ENCODE data around the gene SIGLEC6. TPM values are rescaled to one million over a fixed set of nuclear protein-coding genes. Genes with fewer than 3 reads are reported as not detected.

The SIGLEC6 gene
- 0.98 and 1.6 TPM in 2 replicates for total RNA-seq

DNA sequence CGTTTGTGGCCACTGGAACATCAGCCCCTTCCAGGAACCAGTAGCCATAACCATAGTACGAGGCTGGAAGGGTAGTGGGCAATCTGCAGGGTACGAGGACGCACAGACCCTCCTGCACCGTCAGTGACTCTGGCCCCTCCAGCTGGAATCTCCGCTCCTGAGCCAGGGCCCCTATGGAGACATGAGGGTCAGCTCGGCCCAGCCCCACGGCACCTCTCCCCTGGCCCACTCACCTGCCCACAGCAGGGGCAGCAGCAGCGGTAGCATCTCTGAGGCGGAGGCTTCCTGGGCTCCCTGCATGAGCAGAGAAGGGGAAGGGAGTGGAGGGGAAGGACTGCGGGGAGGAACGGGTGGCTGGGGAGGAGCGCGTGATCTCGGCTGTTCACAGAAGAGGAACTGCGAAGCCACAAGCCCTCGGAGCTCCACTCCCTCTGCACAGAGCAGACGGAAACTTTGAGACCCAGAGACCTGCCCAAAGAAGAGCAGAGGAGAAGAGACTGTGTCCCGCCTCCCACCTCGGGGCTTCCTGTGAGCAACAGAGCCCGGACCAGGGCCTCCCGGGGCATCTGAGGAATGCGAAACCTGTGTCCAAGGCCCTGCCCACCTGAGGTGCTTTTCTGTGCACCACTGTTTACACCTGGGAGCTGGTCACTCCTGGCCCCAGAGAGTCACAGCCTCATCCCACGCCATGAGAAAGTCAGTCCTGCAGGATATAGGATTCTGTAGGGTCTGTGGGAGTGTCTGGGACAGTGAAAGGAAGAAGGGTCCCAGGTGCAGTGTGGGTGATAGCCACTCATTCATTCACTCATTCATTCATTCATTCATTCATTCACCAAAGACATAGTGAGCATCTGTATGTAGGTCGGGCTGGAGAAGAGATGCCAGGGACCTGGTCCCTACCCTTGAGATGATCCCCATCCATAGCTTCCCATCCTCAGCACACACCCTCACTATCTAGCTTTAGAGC lies at the start of gene SIGLEC6:
TSS of gene SIGLEC6 (minus strand) at position 322 of the 967 bp plus-strand sequence. CDS start at position 300, 22 bp downstream.
- intact Hi-C loops (cut with micrococcal nuclease), result no loop called here
- DNase-seq (ENCODE audit: low spot score), result no peak
- Mint-ChIP-seq H3K4me3 (no peak within 1 kb of the TSS), H3K27me3 (ENCODE audit: insufficient read depth) (peaks cover 21% of the 10 kb centered on the region), H3K36me3 (ENCODE audit: low read depth) (no peaks in the 10 kb centered on the region), H3K4me1 (ENCODE audit: low read depth) (no peaks in the 10 kb centered on the region), H3K27ac (no peak within 1 kb of the TSS), H3K9me3 (no peaks in the 10 kb centered on the region)

DNA sequence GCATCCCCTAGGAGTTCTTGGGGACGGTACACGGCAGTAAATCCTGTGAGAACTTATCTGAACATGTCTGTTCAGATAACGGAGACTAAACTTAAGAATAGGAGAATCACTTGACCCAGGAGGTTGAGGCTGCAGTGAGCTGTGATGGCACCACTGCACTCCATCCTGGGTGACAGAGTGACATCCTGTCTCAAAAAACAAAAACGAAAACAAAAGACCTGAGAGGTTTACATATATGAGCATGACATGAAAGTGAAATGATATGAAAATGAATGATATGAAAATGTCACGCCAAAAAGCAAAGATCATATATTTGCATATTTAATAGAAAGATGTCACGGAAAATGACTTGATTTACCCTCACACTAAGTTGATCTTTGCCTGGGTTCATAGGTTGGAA lies 45.4 kb upstream of the SIGLEC6 start:
- H3K4me3 Mint-ChIP-seq, result no peak overlapping the region
- H3K27ac Mint-ChIP-seq, result no peak overlapping the region
- no peak for DNase-seq (ENCODE audit: low spot score)
- intact Hi-C loops (cut with micrococcal nuclease), result no loop called here
- H3K27me3 Mint-ChIP-seq (ENCODE audit: insufficient read depth), result no peaks in the 10 kb centered on the region
- H3K36me3 Mint-ChIP-seq (ENCODE audit: low read depth), result peaks cover 40% of the 10 kb centered on the region
- H3K9me3 Mint-ChIP-seq, result peaks cover 2% of the 10 kb centered on the region
- H3K4me1 Mint-ChIP-seq (ENCODE audit: low read depth), result peaks cover 7% of the 10 kb centered on the region

DNA sequence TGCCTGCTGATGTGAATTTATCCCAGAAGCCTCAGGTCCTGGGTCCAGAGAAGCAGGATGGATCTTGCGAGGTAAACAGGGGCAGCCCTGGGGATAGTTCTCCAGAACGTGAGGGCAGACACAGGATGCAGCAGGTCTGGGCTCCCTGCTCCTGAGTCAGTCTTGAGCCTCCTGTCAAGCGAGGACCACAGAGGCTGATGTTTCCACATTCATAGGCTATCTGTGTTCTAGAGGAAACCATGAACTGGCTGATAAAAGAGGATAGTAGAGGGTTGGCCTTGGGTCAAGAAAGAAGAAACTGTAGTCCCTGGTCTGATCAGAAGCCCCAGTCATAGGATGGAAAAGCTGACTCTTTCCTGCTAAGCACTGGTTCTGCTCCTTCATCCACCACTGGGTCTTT lies 41.9 kb upstream of the SIGLEC6 start:
- Mint-ChIP-seq H3K36me3 (ENCODE audit: low read depth) (peaks cover 31% of the 10 kb centered on the region), H3K4me1 (ENCODE audit: low read depth) (peaks cover 23% of the 10 kb centered on the region), H3K27ac (no peak overlapping the region), H3K27me3 (ENCODE audit: insufficient read depth) (peaks cover 3% of the 10 kb centered on the region), H3K4me3 (no peak overlapping the region), H3K9me3 (peaks cover 10% of the 10 kb centered on the region)
- intact Hi-C loops (cut with micrococcal nuclease), result no loop called here
- no peak for DNase-seq (ENCODE audit: low spot score)

DNA sequence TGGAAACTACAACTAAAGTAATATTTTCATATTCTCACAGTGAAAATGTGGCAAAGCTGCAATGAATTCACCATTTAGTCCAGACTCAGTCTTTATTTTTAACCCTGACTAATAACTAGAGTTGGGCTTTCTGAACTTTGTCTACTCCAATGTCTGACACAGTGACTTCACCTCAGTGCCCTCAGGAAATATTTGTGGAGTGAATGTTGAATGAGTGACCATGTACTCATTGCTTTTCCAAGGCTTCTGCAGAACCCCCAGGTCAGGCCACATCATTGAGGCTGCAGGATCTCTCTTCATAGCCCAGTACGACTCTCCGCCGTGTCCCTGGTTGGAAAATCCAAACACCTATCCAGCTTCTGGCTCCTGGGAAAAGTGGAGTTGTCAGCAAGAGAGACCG lies 41.4 kb upstream of the SIGLEC6 start:
- Mint-ChIP-seq H3K4me1 (ENCODE audit: low read depth) (peaks cover 23% of the 10 kb centered on the region), H3K27ac (no peak overlapping the region), H3K36me3 (ENCODE audit: low read depth) (peaks cover 31% of the 10 kb centered on the region), H3K27me3 (ENCODE audit: insufficient read depth) (peaks cover 7% of the 10 kb centered on the region), H3K4me3 (no peak overlapping the region), H3K9me3 (peaks cover 10% of the 10 kb centered on the region)
- DNase-seq (ENCODE audit: low spot score), result no peak
- intact Hi-C loops (cut with micrococcal nuclease), result no loop called here

DNA sequence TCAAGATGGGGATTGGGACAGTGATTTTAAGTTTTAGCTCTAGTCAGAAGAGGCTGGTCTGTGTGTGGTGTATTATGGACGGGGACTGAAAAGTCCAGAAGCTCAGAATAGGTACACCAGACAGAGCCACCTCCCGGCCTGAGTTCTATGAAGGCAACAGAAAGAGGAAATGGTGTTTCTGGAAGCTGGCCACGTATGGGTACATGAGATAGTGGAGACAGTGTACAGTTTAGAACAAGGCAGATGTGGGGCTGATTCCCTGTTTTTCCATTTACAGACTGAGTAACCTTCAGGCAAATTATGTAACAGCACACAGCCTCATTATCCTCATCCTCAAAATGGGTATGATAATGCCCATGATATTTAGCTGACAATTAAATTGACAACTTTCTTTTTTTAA lies 40.9 kb upstream of the SIGLEC6 start:
- DNase-seq (ENCODE audit: low spot score), result no peak
- H3K36me3 Mint-ChIP-seq (ENCODE audit: low read depth), result peaks cover 31% of the 10 kb centered on the region
- H3K4me3 Mint-ChIP-seq, result peak overlapping the region; percentile 99
- no peak overlapping the region for H3K27ac Mint-ChIP-seq
- H3K9me3 Mint-ChIP-seq, result peaks cover 10% of the 10 kb centered on the region
- H3K4me1 Mint-ChIP-seq (ENCODE audit: low read depth), result peaks cover 23% of the 10 kb centered on the region
- H3K27me3 Mint-ChIP-seq (ENCODE audit: insufficient read depth), result peaks cover 9% of the 10 kb centered on the region
- intact Hi-C loops (cut with micrococcal nuclease), result no loop called here

DNA sequence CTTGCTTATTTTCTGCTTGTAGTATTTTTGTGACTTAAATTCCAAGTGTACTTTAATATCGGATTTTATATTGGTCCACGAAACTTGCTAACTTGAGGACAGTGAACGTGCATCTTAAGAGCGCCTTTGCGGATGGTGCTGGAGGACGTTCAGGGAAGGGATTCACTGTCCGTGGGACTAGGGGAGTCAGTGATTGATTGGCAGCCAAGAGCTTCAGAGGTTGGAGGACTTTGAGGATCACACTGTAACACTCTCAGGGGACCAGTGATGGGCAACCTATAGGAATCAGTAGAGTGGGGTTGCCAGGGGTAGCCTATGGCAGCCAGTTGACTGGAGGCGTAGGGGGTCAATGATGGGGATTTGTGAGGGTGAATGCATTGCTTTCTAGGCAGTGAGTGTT lies 40.1 kb upstream of the SIGLEC6 start:
- Mint-ChIP-seq H3K27me3 (ENCODE audit: insufficient read depth) (peaks cover 12% of the 10 kb centered on the region), H3K36me3 (ENCODE audit: low read depth) (peaks cover 24% of the 10 kb centered on the region), H3K4me3 (peak overlapping the region; percentile 99), H3K27ac (peak overlapping the region; percentile 36), H3K9me3 (peaks cover 10% of the 10 kb centered on the region), H3K4me1 (ENCODE audit: low read depth) (peaks cover 23% of the 10 kb centered on the region)
- no peak for DNase-seq (ENCODE audit: low spot score)
- intact Hi-C loops (cut with micrococcal nuclease), result loop anchor here (1.0 kb wide), 2 partner anchors 23 to 463 kb away; partner anchors contain the start of gene CTU1

DNA sequence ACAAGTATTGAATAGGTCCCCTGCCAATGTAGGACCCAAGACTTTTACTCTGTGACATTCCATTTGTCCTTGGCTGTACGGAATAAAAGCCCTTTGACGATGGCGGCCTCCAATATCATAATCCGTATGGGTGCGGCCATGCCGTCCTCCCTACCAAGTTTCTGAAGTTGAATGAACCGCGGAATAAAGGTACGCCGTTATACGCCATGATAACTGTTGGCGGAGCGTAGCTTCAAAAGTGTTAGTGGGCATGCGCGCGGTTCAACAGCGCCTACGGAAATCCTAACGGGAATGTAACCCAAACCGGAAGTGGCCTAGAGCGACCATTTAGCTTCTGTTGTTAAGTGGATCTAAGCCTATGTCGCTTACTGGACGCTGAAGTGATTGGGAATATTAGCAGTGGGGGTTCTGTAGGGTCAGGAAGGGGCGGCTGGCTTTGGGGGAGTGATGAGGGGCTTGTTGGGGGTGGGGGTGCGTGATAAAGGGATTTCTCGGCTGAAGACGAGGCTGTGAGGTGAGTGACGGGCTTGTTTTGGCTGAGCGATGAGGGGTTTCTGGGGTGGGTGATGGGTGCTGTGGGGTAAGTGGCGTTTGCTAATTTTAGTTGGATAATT lies 39.6 kb upstream of the SIGLEC6 start, which contains the start of gene ZNF175:
TSS of gene ZNF175 (plus strand) at position 322 of the 614 bp plus-strand sequence. CDS start 2,047 bp downstream, outside the sequence.
- intact Hi-C loops (cut with micrococcal nuclease), result loop anchor here (1.0 kb wide), 2 partner anchors 23 to 463 kb away; partner anchors contain the start of gene CTU1
- peaks cover 22% of the 10 kb centered on the region for H3K36me3 Mint-ChIP-seq (ENCODE audit: low read depth)
- peaks cover 23% of the 10 kb centered on the region for H3K4me1 Mint-ChIP-seq (ENCODE audit: low read depth)
- peak within 1 kb of the TSS; percentile 81 for H3K27ac Mint-ChIP-seq
- DNase-seq (ENCODE audit: low spot score), result peak; percentile 62
- H3K4me3 Mint-ChIP-seq, result peak within 1 kb of the TSS; percentile 99
- peaks cover 10% of the 10 kb centered on the region for H3K9me3 Mint-ChIP-seq
- peaks cover 14% of the 10 kb centered on the region for H3K27me3 Mint-ChIP-seq (ENCODE audit: insufficient read depth)

DNA sequence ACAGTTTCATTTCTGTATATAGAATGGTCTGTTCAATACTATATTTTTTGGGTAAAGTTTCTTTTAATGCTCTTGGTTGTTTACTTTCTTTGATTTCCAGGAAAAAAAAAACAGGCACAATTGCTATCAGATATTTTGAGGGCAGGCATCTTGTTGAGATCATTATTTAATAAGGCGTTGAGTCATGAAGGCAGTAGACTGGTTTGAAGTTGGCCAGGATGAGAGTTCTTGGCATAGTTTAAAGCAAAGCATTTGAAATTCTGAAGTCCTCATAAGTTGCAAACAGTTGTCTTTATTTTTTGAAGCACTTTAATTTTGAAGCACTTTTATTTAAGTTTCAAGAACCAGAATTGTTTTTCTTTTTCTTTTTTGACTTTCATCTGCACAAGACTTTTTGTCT lies 37.0 kb upstream of the SIGLEC6 start:
- peaks cover 23% of the 10 kb centered on the region for H3K4me1 Mint-ChIP-seq (ENCODE audit: low read depth)
- peaks cover 18% of the 10 kb centered on the region for H3K27me3 Mint-ChIP-seq (ENCODE audit: insufficient read depth)
- no peak overlapping the region for H3K27ac Mint-ChIP-seq
- H3K36me3 Mint-ChIP-seq (ENCODE audit: low read depth), result peaks cover 17% of the 10 kb centered on the region
- no peak for DNase-seq (ENCODE audit: low spot score)
- no peak overlapping the region for H3K4me3 Mint-ChIP-seq
- intact Hi-C loops (cut with micrococcal nuclease), result no loop called here
- peaks cover 10% of the 10 kb centered on the region for H3K9me3 Mint-ChIP-seq

DNA sequence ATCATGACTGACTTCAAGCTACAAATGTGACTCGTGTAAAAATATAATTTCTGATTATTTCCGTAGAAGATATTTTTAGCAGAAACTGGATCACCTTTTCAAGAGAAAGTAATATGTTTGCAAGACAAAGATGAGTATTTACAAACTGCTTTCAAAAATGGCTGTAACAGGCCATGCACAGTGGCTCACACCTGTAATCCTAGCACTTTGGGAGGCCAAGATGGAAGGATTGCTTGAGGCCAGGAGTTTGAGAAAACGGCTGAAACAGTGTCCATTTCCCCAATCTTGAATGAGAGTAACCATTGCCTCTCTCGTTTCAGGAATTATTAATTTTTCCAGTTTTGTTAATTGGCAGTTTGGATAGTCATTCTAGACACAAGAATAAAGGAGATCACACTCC lies 36.1 kb upstream of the SIGLEC6 start:
- no peak for DNase-seq (ENCODE audit: low spot score)
- Mint-ChIP-seq H3K27me3 (ENCODE audit: insufficient read depth) (peaks cover 21% of the 10 kb centered on the region), H3K36me3 (ENCODE audit: low read depth) (peaks cover 12% of the 10 kb centered on the region), H3K9me3 (peaks cover 10% of the 10 kb centered on the region), H3K4me3 (no peak overlapping the region), H3K4me1 (ENCODE audit: low read depth) (peaks cover 23% of the 10 kb centered on the region), H3K27ac (no peak overlapping the region)
- intact Hi-C loops (cut with micrococcal nuclease), result no loop called here

DNA sequence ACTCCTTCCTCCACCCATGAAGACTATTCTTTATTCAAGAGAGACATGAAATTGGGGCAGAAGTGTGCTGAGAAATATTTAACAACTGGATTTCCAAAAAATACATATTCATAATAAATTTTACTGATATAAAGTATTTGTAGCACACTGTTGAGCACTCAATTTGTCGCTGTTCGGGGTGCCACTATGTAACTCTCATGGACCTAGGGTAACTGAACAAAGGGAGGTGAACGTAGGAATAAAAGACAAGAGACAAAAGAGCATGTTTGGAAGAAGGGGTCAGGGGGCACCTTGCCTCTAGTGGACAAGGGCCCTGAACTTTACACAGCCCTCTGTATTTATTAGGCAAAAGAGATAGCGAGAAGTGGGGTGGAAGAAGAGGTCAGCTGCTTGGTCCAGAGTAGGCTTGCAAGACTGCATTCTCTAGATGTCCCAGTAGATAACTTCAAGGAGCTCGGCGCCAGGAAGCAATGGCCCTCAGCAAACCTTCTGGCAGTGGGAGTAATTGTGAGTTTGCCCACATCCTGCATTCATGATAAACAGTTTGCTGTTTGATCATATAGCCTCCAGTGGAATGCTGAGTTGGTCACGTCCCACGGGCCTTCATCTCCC lies 35.1 kb upstream of the SIGLEC6 start:
- Mint-ChIP-seq H3K36me3 (ENCODE audit: low read depth) (peaks cover 6% of the 10 kb centered on the region), H3K27me3 (ENCODE audit: insufficient read depth) (peaks cover 23% of the 10 kb centered on the region), H3K27ac (no peak overlapping the region), H3K9me3 (peaks cover 5% of the 10 kb centered on the region), H3K4me3 (no peak overlapping the region), H3K4me1 (ENCODE audit: low read depth) (peaks cover 13% of the 10 kb centered on the region)
- intact Hi-C loops (cut with micrococcal nuclease), result no loop called here
- no peak for DNase-seq (ENCODE audit: low spot score)

DNA sequence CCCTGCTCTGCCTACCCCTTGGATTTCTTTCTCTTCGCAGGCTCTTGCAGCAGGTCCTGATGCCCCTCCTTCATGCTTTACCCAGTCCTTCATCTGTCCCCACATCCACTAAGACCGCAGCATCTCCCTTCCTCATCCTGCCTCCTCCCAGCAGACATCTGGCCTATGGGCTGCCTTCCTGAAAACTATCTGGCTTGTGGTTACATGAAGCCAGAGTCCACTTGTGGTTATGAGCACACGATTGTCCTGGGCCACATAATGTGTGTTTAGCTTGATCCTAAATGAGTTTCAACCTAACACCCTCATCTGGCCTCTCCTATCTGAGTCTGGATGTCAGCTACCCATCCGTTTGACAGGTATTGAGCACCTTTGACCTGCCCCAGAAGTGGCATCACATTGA lies 34.1 kb upstream of the SIGLEC6 start:
- Mint-ChIP-seq H3K4me3 (no peak overlapping the region), H3K27me3 (ENCODE audit: insufficient read depth) (peaks cover 22% of the 10 kb centered on the region), H3K9me3 (peaks cover 3% of the 10 kb centered on the region), H3K4me1 (ENCODE audit: low read depth) (peaks cover 3% of the 10 kb centered on the region), H3K27ac (no peak overlapping the region), H3K36me3 (ENCODE audit: low read depth) (no peaks in the 10 kb centered on the region)
- intact Hi-C loops (cut with micrococcal nuclease), result no loop called here
- no peak for DNase-seq (ENCODE audit: low spot score)

DNA sequence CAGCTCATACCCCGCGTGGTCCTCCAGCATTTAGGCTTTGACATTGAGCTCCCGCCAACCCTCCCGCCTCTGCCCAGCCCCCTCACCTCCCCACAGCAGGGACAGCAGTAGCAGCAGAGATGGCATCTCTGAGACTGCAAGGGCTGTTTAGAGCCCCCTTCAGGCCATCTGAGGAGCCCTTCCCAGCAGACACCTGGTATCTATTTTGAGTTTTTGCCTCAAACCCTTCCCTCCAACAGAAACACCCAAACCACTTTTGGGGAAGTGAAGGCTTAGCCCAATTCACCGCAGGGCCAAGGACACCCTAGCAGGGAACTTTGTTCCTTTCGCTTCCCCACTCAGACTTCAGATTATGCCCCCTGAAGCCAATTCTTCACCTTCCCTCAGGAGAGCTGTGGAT lies 33.3 kb upstream of the SIGLEC6 start:
- intact Hi-C loops (cut with micrococcal nuclease), result no loop called here
- Mint-ChIP-seq H3K36me3 (ENCODE audit: low read depth) (no peaks in the 10 kb centered on the region), H3K9me3 (no peaks in the 10 kb centered on the region), H3K4me1 (ENCODE audit: low read depth) (no peaks in the 10 kb centered on the region), H3K27ac (no peak overlapping the region), H3K4me3 (no peak overlapping the region), H3K27me3 (ENCODE audit: insufficient read depth) (peaks cover 20% of the 10 kb centered on the region)
- no peak for DNase-seq (ENCODE audit: low spot score)

DNA sequence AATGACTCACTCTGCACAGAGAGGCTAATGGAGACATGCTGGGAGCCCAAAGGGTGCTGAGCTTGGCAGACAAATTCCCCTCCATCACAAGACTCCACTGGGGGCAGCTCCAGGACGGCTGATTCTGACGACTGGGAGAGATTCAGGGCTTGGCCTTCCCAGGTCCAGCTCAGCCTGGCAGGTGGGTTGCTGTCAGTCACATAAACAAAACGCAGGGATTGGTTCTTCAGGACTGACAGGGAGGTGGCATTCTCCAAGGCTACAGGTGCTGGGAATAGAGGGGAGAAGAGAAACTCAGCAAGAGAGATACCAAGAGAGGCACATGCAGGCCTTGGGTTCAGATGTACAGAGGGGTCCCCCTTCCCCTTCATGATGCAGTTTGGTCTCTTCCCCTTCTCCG lies 28.9 kb upstream of the SIGLEC6 start:
- no peaks in the 10 kb centered on the region for H3K4me1 Mint-ChIP-seq (ENCODE audit: low read depth)
- H3K36me3 Mint-ChIP-seq (ENCODE audit: low read depth), result no peaks in the 10 kb centered on the region
- no peak overlapping the region for H3K27ac Mint-ChIP-seq
- intact Hi-C loops (cut with micrococcal nuclease), result no loop called here
- no peaks in the 10 kb centered on the region for H3K9me3 Mint-ChIP-seq
- no peak for DNase-seq (ENCODE audit: low spot score)
- H3K27me3 Mint-ChIP-seq (ENCODE audit: insufficient read depth), result peaks cover 9% of the 10 kb centered on the region
- H3K4me3 Mint-ChIP-seq, result no peak overlapping the region

Data from activated T-helper 1 cell treated with anti-CD3 and anti-CD28 coated beads, Interleukin-12 subunit alpha, Interleukin-12 subunit beta, Interleukin-2, Interleukin-4 antibody, amounts not matched to agents 30 ng/mL and 10 ng/mL and 1 ng/mL, durations not matched to agents 14 hours and 24 hours and 36 hours (primary cell).